K562 (cell line): ENCODE data around the gene SLC16A5. TPM values are rescaled to one million over a fixed set of nuclear protein-coding genes. Genes with fewer than 3 reads are reported as not detected.

ENCODE experiments used
- COPS2 ChIP-seq: fragments of 450-650 bp; conservative IDR thresholded peaks from 2 replicates; pipeline ENCODE4 v1.6.1; 2016; ENCODE audit warnings: mild to moderate bottlenecking, moderate library complexity
- EWSR1 ChIP-seq: fragments of 450-650 bp; IDR thresholded peaks from 2 replicates; pipeline ENCODE4 v1.6.1; 2018; ENCODE audit warnings: borderline replicate concordance, mild to moderate bottlenecking, low read depth, moderate library complexity; ENCODE audit not compliant: partially characterized antibody
- FOS ChIP-seq: IDR thresholded peaks from 3 replicates; pipeline ENCODE4 v1.6.1; 2011; ENCODE audit not compliant: insufficient read length; ENCODE audit errors: extremely low read depth
- ILF3 ChIP-seq: fragments of 450-650 bp; IDR thresholded peaks from 2 replicates; pipeline ENCODE4 v1.6.1; 2018; ENCODE audit warnings: antibody characterized with exemption, mild to moderate bottlenecking, moderate library complexity, borderline replicate concordance
- IRF2 ChIP-seq: sonication (generic); formaldehyde crosslinking; IDR thresholded peaks from 2 replicates; pipeline ENCODE4 v1.8.1; 2022; ENCODE audit warnings: mild to moderate bottlenecking, missing genetic modification reagents
- KDM5B ChIP-seq: fragments of 200-600 bp; sonication (generic); IDR thresholded peaks from 2 replicates; pipeline ENCODE4 v1.6.1; 2012; ENCODE audit warnings: low read depth, mild to moderate bottlenecking, moderate library complexity, low read length, control low read depth, inconsistent platforms; ENCODE audit not compliant: insufficient replicate concordance
- LARP7 ChIP-seq: fragments of 450-650 bp; IDR thresholded peaks from 2 replicates; pipeline ENCODE4 v1.6.1; 2016
- LEF1 ChIP-seq: fragments of 450-650 bp; IDR thresholded peaks from 2 replicates; pipeline ENCODE4 v1.6.1; 2016; ENCODE audit warnings: mild to moderate bottlenecking
- MEF2A ChIP-seq: IDR thresholded peaks from 2 replicates; pipeline ENCODE4 v1.6.1; 2011; ENCODE audit warnings: low read depth, mild to moderate bottlenecking, low read length, moderate library complexity; ENCODE audit not compliant: control insufficient read depth
- NR2C1 ChIP-seq, 2 experiments: fragments of 450-650 bp; IDR thresholded peaks; 2 replicates each; pipeline ENCODE4 v1.6.1; 2017; ENCODE audit warnings: mild to moderate bottlenecking in 2 of 2, antibody characterized with exemption in 1 of 2, inconsistent platforms in 1 of 2, missing compliant biosample characterization in 1 of 2, missing genetic modification characterization in 1 of 2
- PCBP1 ChIP-seq: fragments of 200-400 bp; formaldehyde crosslinking; IDR thresholded peaks from 2 replicates; pipeline ENCODE4 v1.6.1; 2018; ENCODE audit warnings: mild to moderate bottlenecking, low read depth, low read length; ENCODE audit not compliant: poor library complexity, severe bottlenecking
- RBFOX2 ChIP-seq: fragments of 200-400 bp; formaldehyde crosslinking; IDR thresholded peaks from 2 replicates; pipeline ENCODE4 v1.6.1; 2017; ENCODE audit warnings: low read depth, mild to moderate bottlenecking, low read length, moderate library complexity
- SREBF1 ChIP-seq: fragments of 150-350 bp; IDR thresholded peaks from 2 replicates; pipeline ENCODE4 v1.6.1; 2014; ENCODE audit warnings: antibody characterized with exemption, low read depth, low read length, borderline replicate concordance
- SUPT5H ChIP-seq: fragments of 450-650 bp; IDR thresholded peaks from 2 replicates; pipeline ENCODE4 v1.6.1; 2016
- ZBTB8A ChIP-seq: fragments of 450-650 bp; IDR thresholded peaks from 2 replicates; pipeline ENCODE4 v1.6.1; 2018; ENCODE audit warnings: mild to moderate bottlenecking, moderate library complexity; ENCODE audit not compliant: partially characterized antibody
- ZEB2 ChIP-seq: fragments of 450-650 bp; IDR thresholded peaks from 2 replicates; pipeline ENCODE4 v1.6.1; 2016
- ZNF232 ChIP-seq: sonication (generic); formaldehyde crosslinking; IDR thresholded peaks from 2 replicates; pipeline ENCODE4 v1.8.0; 2022; ENCODE audit warnings: mild to moderate bottlenecking, missing genetic modification reagents
- ZNF707 ChIP-seq: fragments of 250-450 bp; sonication (Bioruptor Pico); conservative IDR thresholded peaks from 2 replicates; pipeline ENCODE4 v1.8.0; 2022; ENCODE audit warnings: inconsistent platforms, mild to moderate bottlenecking, moderate library complexity
- polyA plus RNA-seq, 8 experiments: library from polyadenylated mRNA; depleted of rRNA in 4 of 8; stranded (reverse) in 5 of 8; unstranded in 3 of 8; fragments of >200 nt; fragmentation: Nextera tagmentation in 2 of 8; fragmentation: Illumina TruSeq in 1 of 8; extraction: Ambion mirVana in 2 of 8; extraction: Trizol in 1 of 8; gene quantifications; 2 replicates each; pipeline versions ENCODE4 v1.2.1 to v1.2.3, GENCODE V29; 2011 to 2014; ENCODE audit warnings: inconsistent platforms in 1 of 8, missing spikeins in 1 of 8
- total RNA-seq, 7 experiments: library from RNA; depleted of rRNA in 6 of 7; stranded (reverse); fragments of >200 nt in 6 of 7; fragmentation: Illumina TruSeq in 2 of 7; extraction: Trizol in 2 of 7; gene quantifications; 2 replicates each; pipeline versions ENCODE4 v1.2.1 to v1.2.3, GENCODE V29; 2011 to 2021; ENCODE audit warnings: low replicate concordance in 1 of 7
- TF ChIP-seq, protein P1 (sequence below): sonication (generic); formaldehyde crosslinking; IDR thresholded peaks from 2 replicates; pipeline ENCODE4 v1.9.0; 2022; ENCODE audit warnings: mild to moderate bottlenecking, missing genetic modification reagents
- TF ChIP-seq, protein P2 (sequence below): sonication (generic); formaldehyde crosslinking; IDR thresholded peaks from 2 replicates; pipeline ENCODE4 v1.8.1; 2023; ENCODE audit warnings: mild to moderate bottlenecking, missing genetic modification reagents, moderate library complexity
- TF ChIP-seq, protein P3 (sequence below): fragments of 450-650 bp; IDR thresholded peaks from 2 replicates; pipeline ENCODE4 v1.6.1; 2017; ENCODE audit warnings: antibody characterized with exemption
- TF ChIP-seq, protein P4 (sequence below), 2 experiments: fragments of 200-800 bp in 1 of 2; sonication (Bioruptor generic) in 1 of 2; sonication (generic) in 1 of 2; formaldehyde crosslinking in 1 of 2; IDR thresholded peaks in 1 of 2; conservative IDR thresholded peaks in 1 of 2; 2 replicates each; pipeline versions ENCODE4 v1.5.0 to v1.6.1; 2016 to 2020; ENCODE audit warnings: missing compliant biosample characterization in 1 of 2, missing genetic modification characterization in 1 of 2, missing genetic modification reagents in 1 of 2

The SLC16A5 gene
- total and polyA plus RNA-seq, 9 of the 15 experiments (the other 6 are each of a cell fraction or from before 2014, with no cell fraction given), result 0.06 to 2.6 (median 0.91) TPM

DNA sequence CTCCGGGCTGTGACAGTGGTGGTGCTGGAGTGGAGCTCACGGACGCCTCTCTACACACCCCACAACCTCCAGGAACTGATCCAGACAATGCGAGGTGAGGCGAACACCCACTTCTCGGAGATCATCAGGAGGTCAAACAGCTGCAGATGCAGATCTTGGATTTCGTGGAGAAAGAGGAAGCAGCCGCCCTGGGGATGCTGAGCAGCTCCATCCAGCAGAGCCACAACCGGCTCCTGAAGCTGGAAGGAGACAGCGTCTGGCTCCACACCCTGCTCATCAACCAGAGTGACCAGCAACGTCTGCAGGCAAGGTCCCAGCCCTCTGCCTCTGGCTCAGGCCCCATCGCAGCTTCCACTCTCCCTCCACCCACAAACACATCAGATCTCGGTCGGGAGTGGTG lies 13.2 kb upstream of the SLC16A5 start (continued):
- TF ChIP-seq FOS, result no peak
- TF ChIP-seq PCBP1, result no peak
- no peak for TF ChIP-seq LEF1
- TF ChIP-seq NR2C1 (IDR thresholded peaks at IDR 0.05), result peak; percentile 29; the same call in 1 of the 2 replicates
- TF ChIP-seq NR2C1 (tag; IDR thresholded peaks at IDR 0.05), result 0 out of 2 replicates have a peak, but pooled peaks have one; percentile 31
- 0 out of 2 replicates have a peak, but pooled peaks have one; percentile 18 for TF ChIP-seq RBFOX2
- TF ChIP-seq, protein P1, sequence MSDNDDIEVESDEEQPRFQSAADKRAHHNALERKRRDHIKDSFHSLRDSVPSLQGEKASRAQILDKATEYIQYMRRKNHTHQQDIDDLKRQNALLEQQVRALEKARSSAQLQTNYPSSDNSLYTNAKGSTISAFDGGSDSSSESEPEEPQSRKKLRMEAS (CRISPR knock-in tag), result peak; percentile 62; the same call in 1 of the 2 replicates
- no peak for TF ChIP-seq COPS2
- no peak for TF ChIP-seq EWSR1
- TF ChIP-seq, protein P2, sequence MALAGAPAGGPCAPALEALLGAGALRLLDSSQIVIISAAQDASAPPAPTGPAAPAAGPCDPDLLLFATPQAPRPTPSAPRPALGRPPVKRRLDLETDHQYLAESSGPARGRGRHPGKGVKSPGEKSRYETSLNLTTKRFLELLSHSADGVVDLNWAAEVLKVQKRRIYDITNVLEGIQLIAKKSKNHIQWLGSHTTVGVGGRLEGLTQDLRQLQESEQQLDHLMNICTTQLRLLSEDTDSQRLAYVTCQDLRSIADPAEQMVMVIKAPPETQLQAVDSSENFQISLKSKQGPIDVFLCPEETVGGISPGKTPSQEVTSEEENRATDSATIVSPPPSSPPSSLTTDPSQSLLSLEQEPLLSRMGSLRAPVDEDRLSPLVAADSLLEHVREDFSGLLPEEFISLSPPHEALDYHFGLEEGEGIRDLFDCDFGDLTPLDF, result no peak
- TF ChIP-seq SREBF1, result no peak
- TF ChIP-seq ILF3, result no peak
- TF ChIP-seq LARP7, result no peak
- TF ChIP-seq, protein P3, sequence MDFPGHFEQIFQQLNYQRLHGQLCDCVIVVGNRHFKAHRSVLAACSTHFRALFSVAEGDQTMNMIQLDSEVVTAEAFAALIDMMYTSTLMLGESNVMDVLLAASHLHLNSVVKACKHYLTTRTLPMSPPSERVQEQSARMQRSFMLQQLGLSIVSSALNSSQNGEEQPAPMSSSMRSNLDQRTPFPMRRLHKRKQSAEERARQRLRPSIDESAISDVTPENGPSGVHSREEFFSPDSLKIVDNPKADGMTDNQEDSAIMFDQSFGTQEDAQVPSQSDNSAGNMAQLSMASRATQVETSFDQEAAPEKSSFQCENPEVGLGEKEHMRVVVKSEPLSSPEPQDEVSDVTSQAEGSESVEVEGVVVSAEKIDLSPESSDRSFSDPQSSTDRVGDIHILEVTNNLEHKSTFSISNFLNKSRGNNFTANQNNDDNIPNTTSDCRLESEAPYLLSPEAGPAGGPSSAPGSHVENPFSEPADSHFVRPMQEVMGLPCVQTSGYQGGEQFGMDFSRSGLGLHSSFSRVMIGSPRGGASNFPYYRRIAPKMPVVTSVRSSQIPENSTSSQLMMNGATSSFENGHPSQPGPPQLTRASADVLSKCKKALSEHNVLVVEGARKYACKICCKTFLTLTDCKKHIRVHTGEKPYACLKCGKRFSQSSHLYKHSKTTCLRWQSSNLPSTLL, result no peak
- no peak for TF ChIP-seq SUPT5H
- TF ChIP-seq KDM5B, result no peak
- no peak for TF ChIP-seq IRF2 (CRISPR knock-in tag)
- no peak for TF ChIP-seq ZNF707 (CRISPR knock-in tag)
- TF ChIP-seq ZBTB8A, result no peak
- TF ChIP-seq ZNF232 (CRISPR knock-in tag), result no peak
- TF ChIP-seq ZEB2, result 0 out of 2 replicates have a peak, but pooled peaks have one; percentile 39
- no peak for TF ChIP-seq MEF2A
- TF ChIP-seq, protein P4, sequence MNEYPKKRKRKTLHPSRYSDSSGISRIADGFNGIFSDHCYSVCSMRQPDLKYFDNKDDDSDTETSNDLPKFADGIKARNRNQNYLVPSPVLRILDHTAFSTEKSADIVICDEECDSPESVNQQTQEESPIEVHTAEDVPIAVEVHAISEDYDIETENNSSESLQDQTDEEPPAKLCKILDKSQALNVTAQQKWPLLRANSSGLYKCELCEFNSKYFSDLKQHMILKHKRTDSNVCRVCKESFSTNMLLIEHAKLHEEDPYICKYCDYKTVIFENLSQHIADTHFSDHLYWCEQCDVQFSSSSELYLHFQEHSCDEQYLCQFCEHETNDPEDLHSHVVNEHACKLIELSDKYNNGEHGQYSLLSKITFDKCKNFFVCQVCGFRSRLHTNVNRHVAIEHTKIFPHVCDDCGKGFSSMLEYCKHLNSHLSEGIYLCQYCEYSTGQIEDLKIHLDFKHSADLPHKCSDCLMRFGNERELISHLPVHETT (CRISPR knock-in tag; conservative IDR thresholded peaks at IDR 0.05 in 1 of 2, IDR thresholded peaks at IDR 0.05 in 1 of 2), result no peak
